NCI-H1417 (cell line): ENCODE results near the gene ARHGEF16.

ENCODE experiments used
- DNase-seq, 3 experiments: peaks; one replicate each; lab custom pipeline; 2025; lab: John Stamatoyannopoulos, UW

The ARHGEF16 gene

DNA sequence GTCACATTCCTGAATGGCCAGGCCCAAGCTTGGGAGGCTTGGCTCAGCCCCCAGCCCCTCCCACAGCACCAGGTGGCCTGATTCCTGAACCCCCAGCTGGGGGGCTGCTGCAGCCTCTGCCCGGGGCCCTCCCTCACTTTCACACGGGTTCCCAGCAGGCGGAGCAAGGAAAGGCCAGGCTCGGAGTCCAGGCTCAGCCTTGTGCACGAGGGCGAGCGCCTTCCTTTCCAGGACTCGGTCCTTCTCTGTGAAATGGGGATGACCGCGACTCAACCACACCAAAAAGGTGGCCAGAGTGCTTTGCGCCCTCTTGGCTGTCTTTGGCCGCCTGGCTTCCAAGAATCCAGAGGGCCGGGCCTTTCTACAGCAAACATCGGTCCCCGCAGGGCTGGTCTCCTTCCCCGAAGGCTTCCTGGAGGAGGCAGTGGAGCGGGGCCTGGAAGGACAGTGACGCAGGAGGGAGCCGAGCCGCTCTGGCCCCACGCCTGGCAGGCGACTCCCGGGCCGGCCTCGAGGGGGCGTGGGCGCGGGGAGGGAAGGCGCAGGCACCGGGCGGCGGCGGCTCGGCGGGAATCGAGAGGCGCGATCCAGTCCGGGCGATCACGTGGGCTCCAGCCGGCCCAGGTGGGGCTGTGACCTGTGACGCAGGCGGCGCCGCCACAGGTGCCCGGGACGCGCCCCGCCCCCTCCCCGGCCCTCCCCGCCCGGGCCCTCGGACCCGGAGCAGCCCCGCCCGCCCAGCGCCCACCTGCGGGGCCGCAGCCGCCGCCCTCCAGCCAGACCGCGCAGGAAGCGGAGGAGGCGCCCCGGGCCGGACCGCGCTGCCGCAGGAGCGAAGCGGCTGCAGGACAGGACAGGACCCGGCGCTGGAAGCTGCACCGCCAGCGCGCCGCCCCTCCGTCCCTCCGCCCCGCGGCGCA lies at the start of gene ARHGEF16:
Gene ARHGEF16 (plus strand): TSS at position 775 of the 920 bp plus-strand sequence. CDS start 8,420 bp downstream, outside the sequence.
- peak; percentile 51 to 83 (median 78) for DNase-seq

DNA sequence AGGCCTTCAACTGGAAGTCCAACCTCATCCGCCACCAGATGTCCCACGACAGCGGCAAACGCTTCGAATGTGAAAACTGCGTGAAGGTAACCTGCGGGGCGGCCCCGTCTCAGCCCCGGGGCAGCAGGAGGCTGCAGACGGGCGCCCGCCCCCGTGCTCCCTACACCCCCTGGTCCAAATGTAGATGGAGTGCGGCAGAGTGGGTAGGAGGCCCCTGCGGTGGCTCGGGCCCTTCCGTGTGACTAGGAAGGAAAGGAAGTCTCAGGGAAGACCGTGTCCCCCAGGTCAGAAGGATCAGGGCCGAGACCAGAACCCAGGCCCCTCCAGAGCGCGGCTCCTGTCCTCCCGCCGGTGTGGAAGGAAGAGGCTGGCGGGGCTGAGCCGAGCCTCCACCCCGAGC lies 49.7 kb upstream of the ARHGEF16 start:
- no peak for DNase-seq

DNA sequence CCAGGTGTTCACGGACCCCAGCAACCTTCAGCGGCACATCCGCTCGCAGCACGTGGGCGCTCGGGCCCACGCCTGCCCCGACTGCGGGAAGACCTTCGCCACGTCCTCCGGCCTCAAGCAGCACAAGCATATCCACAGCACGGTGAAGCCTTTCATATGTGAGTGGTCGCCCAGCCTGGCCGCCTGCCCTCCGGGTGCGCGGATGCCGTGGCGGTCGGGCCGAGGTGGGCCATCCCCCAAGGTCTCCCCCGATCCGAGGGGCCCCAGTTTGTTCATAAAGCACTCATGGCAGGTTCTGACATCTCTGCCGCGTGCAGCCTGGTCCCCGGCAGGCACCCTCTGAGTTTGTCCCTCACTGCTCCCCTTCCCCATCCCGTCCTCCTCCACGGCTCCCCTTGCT lies 49.0 kb upstream of the ARHGEF16 start:
- DNase-seq, result no peak

DNA sequence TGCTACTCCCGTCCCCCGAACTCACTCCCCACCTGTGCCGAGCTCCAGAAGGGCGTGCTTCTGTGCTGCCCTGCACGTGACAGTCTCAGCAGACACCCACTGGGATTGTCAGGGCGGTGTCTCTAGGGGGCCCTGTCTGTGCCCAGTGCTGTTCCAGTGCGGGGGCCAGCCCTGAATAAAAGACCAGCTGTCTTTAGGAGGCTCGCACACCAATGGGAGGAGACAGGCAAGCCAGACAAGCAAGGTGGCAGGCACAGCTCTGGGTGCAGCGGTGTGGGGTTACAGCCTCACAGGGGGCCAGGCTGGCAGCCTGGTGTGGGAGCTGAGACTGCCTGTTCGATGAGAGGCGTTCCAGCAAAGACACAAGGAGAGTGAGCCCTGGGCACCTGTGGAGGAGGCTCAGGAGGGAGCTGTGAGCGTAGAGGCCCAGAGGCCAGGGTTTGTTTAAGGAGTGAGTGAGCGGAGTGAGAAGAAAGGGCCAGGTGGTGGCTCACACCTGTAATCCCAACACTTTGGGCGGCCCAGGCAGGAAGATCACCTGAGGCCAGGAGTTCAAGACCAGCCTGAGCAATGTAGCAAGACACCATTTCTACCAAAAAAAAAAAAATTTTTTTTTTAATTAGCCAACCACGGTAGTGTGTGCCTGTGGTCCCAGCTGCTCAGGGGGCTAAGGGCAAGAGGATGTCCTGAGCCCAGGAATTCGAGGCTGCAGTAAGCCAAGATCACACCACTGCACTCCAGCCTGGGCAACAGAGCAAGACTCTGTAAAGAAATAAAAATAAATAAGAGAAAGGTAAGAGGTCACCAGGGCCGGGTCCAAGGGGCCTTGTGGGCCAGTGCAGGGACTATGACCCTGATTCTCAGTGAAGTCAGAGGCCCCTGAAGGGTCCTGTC lies 48.2 kb upstream of the ARHGEF16 start:
- peak in 1 of 3 experiments; percentile 16 for DNase-seq

DNA sequence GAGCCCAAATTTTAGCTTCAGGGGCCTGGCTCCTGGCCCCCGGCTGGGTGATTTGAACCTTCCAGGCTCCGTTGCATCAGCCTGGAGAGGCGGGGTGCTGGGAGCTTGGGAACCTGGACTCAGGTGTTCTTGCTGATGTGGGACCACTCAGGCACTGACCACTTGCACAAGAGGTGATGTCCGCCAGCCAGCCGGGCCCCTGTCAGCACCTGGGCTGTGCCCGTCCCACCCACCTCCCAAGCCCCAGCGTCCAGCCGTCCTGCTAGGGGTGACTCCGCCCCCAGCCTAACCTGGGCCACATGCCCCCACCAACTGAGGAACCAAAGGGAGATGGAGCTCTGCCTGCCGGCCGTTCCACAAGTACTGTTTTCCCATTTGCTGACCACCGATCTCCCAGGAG lies 47.4 kb upstream of the ARHGEF16 start:
- DNase-seq, result no peak

DNA sequence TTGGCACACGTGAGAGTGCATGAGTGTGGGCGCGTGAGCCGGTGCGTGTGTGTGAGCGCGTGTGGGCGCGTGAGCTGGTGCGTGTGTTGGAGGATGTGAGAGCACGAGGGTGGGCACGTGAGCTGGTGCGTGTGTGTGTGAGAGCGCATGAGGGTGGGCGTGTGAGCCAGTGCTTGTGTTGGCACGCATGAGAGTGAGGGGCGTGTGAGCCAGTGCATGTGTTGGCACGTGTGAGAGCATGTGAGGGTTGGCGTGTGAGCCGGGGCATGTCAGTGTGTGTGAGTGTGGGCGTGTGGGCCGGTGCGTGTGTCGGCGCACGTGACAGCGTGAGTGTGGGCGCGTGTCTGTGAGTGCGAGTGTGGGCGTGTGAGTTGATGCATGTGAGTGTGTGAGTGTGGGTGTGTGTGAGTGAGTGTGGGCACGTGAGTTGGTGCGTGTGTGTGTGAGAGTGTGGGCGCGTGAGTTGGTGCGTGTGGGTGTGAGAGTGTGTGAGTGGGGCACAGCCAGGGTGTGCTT lies 45.7 kb upstream of the ARHGEF16 start:
- no peak for DNase-seq

DNA sequence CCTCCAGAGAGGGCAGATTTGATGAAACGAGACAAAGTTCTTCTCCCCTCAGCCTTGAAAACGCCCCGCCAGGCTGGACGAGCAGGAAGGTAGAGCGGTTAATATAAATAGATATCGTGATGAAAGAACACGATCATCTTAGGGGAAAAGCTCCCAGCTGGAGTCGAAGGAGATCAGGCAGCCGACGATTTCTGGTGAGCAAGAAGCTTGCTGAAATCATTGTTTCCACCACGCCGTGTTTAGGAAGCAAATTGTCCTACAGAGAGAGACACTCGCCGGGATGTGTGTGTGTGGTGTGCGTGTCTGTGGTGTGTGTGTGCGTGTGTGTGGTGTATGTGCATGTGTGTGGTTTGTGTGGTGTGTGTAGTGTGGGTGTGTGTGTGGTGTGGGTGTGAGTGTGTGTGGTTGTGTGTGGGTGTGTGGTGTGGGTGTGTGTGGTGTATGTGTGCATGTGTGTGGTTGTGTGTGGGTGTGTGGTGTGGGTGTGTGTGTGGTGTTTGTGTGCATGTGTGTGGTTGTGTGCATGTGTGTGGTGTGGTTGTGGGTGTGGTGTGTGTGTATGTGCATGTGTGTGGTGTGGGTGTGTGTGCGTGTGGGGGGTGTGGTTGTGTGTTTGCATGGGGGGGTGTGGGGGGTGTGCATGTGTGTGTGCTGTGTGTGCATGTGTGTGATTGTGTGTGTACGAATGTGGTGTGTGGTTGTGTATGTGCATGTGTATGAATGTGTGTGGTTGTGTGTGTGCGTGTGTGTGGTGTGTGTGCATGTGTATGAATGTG lies 44.9 kb upstream of the ARHGEF16 start:
- DNase-seq, result no peak

DNA sequence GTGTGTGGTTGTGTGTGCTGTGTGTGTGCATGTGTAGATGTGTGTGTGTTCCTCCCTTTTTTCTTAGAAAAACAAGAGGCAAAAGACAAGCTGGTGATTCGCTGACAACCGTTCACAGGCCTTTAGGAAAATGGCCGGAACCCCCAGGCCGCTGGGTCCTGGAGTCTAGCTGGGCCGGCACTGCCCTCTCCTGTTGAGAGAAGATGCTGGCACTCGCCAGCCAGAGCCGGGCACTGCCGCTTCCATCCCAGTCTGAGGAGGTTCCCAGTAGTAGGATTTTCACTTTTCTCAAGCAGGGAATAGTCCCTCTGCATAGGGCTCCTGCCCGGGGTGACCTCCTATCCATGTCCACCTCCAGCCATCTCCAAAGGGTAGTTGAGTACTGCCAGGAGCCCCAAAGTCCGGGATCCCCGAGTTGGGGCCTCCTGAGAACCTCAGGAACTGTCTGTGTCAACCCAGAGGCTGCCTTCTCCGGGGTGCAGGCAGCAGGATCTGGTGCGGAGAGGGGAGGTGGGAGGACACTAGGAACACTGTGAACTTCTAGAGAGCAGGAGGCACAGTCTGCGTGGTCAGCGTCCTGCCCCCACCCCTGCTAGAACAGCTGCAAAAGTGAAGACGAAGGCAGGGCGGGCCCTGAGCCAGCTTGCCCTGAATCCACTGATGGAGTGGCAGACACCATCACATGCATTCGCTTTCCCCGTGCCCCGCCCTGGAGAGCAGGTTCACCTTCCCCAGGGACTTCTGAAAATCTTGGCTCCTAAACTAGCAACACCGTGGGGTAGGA lies 44.1 kb upstream of the ARHGEF16 start:
- DNase-seq, result peak; percentile 13 to 56 (median 50)

DNA sequence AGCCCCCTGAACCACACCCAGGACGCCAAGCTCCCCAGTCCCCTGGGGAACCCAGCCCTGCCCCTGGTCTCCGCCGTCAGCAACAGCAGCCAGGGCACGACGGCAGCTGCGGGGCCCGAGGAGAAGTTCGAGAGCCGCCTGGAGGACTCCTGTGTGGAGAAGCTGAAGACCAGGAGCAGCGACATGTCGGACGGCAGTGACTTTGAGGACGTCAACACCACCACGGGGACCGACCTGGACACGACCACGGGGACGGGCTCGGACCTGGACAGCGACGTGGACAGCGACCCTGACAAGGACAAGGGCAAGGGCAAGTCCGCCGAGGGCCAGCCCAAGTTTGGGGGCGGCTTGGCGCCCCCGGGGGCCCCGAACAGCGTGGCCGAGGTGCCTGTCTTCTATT lies 42.7 kb upstream of the ARHGEF16 start:
- no peak for DNase-seq

DNA sequence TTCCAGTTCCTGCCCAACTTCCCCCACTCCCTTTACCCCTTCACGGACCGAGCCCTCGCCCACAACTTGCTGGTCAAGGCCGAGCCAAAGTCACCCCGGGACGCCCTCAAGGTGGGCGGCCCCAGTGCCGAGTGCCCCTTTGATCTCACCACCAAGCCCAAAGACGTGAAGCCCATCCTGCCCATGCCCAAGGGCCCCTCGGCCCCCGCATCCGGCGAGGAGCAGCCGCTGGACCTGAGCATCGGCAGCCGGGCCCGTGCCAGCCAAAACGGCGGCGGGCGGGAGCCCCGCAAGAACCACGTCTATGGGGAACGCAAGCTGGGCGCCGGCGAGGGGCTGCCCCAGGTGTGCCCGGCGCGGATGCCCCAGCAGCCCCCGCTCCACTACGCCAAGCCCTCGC lies 42.1 kb upstream of the ARHGEF16 start:
- no peak for DNase-seq

DNA sequence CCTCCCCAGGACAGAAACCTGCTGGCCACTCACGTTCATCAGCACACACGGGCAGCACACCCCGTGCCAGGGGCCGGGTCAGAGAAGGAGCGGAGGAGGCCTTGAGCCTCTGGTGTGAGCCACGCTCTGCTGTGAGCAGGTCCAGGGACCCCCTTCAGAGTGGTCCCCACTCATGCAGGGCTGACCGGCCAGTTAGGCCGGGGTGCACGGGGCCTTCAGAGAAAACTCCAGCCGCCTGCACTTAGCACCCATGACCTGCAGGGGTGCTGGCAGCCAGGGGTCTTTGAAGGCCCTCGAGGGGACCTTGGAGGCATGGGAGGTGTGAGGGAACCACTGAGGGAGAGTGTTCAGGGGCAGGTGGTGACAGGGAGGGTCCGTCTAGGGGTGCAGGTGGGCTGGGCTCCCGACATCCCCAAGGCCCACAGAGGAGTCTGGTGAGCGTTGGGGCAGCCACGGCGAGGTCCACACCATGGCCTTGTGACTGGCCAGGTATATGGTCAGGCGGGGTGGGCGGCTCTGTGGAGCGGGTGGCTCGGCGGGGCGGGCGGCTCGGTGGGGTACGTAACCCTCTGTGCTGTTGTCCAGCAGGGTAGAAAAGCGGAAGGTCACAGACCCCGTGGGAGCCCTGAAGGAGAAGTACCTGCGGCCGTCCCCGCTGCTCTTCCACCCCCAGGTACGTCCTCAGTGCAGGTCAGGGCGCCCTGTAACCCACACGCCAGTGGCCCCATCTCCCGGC lies 40.3 kb upstream of the ARHGEF16 start:
- DNase-seq, result no peak

DNA sequence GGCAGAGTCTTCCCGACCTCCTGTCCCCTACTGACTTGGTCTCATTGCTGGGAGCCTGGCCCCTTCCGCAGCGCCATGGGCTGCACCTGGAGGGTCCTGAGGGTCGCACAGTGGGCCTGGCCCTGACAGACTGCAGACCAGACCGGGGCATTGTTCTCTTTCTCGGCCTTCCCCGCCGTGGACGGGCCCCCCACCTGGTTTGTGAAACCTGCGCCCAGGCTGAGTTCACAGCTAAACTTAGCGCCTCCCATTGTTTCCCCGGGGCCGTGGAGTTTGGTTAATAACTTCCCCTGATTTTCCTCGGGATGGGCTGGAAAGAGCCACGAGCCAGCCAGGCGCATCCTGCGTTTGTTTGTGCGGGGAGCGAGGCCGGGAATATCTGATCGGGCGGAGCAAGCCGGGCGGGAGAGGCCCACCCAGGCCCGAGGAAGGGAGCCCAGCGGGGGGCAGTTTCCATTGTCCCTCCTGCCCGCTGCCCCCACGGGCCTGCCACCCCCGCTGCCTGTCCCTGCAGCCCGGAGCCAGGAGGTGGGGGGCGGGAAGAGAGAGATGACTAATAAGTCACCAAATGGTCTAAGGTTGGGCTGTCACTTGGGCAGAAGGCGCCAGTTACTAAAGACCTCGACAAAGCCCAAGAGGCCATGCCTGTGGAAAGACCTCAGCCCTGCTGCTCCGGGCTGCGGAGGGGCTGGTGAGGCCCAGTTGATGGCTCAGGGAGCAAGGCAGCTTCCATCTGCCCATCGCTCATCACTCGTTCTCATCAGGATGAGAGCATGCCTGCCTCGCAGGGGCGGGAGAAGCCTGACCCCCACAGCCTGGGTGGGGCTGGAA lies 39.0 kb upstream of the ARHGEF16 start:
- DNase-seq, result no peak

DNA sequence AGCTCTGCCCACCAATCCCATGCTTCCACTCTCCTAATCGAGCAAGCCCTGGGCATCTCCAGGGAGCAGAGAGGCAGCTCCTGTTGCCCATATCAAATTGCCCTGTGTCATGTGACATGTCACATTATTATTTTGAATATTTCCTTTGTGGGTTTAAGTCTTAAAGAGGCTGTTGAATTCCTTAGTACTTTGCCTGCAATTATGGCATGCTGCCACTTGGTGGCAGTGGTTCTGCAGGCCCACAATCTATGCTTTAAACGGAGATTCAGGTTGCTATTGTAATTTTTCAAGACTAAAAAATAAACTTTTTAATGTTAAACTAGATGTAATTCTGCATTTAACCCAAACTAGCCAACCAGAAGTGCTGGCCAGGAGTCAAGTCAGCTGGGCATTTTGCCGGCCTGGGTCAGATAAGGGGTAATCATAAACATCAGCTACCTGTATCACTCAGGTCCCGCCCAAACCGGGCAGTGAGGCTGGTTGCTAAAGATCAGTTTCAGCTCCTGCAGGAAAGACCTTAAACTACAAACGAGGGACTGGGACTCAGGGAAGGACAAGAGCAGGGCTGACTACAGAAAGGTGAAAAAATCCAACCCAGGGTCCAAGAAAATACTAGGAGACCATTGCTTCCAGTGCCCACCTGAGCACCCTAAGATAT lies 37.3 kb upstream of the ARHGEF16 start:
- no peak for DNase-seq

DNA sequence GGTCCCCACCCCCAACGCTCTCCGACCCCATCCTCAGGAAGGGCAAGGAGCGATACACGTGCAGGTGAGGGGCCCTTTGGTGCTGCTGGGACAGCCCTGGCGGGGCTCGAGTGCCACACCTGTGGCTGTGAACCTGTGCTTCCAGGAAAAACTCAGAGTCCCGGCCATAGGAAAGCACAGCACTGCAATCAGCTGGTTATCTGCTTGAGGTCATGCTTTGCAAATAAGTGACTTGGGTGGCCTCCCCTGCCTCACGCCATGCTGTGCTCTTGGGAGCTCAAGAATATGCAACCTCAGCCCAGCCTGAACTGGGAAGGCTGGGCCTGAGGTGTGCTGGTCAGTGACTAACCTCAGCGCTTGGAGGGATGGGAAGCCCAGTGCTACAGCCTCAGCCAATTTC lies 36.5 kb upstream of the ARHGEF16 start:
- no peak for DNase-seq

DNA sequence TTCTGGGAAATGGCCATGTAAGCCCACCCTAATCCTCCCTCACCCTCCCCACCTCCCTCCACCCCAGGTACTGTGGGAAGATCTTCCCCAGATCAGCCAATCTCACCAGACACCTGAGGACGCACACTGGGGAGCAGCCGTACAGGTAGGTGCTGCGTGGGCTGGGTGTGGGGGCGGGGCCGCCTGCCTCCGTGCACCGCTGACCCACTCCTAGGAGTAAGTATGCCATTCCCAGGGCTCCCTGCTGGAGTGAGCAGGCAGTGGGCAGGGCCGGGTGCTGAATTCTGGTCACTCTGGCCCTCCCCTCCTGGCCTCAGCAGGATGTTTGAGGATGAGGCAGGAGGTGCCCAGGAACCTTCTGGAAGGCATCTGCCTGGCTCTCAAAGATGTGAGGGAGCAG lies 35.9 kb upstream of the ARHGEF16 start:
- no peak for DNase-seq

DNA sequence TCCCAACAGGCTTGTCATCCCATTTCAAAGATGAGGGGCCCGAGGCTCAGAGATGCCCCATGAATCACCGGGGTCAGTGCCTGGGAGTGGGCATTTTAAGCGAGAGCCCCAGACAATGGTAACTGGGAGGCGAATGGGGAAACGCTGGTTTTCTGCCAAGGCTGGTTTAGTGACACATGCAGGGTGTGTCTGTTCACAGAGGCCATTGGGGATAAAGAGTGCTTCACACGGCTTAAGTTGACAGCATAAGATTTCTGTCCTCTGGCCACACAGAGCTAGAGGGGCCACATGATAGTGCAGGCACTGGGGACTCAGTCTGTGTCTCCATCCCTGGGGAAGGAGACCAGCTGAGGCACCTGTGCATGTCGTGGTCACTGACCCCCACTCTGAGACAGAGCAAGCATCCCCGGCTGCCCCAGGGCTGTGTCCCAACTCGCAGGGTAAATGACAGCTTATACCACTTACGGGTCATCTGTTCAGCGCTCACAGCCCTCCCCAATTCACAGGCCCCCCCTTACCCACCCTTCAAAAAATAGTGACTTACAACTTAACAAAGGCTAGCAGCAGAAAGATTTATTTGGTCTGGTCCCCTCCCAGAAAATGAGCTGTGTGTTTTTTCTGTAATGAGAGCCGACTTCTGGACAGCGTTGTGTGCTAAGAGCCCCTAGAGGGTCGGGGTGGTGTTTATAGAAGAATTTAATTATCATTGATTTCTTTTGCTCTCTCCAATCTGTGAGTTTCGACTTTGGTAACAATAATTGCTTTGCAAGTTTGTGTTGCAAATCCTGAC lies 34.9 kb upstream of the ARHGEF16 start:
- peak in 1 of 3 experiments; percentile 3 for DNase-seq

DNA sequence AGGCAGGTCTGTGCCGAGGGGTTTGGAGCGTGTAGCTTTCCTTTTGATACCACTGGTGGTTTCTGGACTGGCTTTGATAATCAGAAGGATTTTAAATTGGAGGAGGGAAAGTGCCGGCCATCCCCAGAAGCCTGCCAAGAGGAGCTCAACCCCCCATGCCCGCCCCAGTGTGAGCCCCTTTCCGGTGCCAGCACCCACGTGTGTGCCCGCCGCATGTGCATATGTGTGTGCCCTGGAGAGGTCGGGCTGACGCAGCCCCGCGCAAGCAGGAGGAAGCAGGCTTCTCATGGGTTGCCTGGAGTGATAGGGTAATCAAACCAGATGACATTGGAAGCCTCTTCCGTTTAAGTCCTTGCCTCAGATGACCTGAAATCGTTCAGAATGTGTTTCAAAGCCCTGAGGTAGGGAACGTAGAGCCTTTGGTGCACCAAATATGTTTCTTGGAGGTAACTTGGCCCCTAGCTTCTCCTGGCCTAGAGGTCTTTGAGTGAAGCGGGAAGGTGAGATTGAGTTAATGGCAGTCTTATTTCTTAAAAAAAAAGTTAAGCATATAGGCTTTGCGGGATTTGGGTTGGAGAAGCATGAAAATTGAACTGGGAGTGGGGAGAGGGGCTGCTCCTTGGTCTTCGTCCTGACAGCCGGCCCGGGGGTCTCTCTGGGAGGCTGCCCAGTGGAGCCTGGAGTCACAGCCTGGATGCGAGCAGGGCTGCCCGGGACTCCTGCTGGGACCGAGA lies 34.1 kb upstream of the ARHGEF16 start:
- DNase-seq, result peak in 1 of 3 experiments; percentile 3
